Neural crest cell (in vitro differentiated cells): ENCODE results near the gene GAMT. TPM values are rescaled to one million over a fixed set of nuclear protein-coding genes. Genes with fewer than 3 reads are reported as not detected.

Source experiments
- DNase-seq: peaks from one replicate; pipeline ENCODE4 v3.0.0; 2021; ENCODE audit warnings: low read depth, mixed read lengths, low spot score
- H3K27ac Mint-ChIP-seq: one replicate; pipeline ENCODE4 v1.8.0; 2021; ENCODE audit warnings: mild to moderate bottlenecking, mixed read lengths; ENCODE audit not compliant: unreplicated experiment
- H3K27me3 Mint-ChIP-seq: 2 replicates; pipeline ENCODE4 v1.8.0; 2021; ENCODE audit warnings: low read depth, mild to moderate bottlenecking, mixed read lengths
- H3K36me3 Mint-ChIP-seq: 2 replicates; pipeline ENCODE4 v1.8.0; 2021; ENCODE audit warnings: low read depth, mild to moderate bottlenecking, mixed read lengths
- H3K4me1 Mint-ChIP-seq: 2 replicates; pipeline ENCODE4 v1.8.0; 2021; ENCODE audit warnings: mixed read lengths
- H3K4me3 Mint-ChIP-seq: one replicate; pipeline ENCODE4 v1.8.0; 2021; ENCODE audit warnings: mild to moderate bottlenecking, mixed read lengths
- H3K9me3 Mint-ChIP-seq: 2 replicates; pipeline ENCODE4 v1.8.0; 2021; ENCODE audit warnings: mixed read lengths
- CTCF ChIP-seq: fragments of 200-600 bp; sonication (generic); conservative IDR thresholded peaks from 2 replicates; pipeline ENCODE4 v1.5.0; 2021; ENCODE audit warnings: antibody characterized with exemption, mild to moderate bottlenecking
- total RNA-seq: library from RNA; stranded (reverse); gene quantifications from 2 replicates; pipeline ENCODE4 v1.2.1, GENCODE V29; 2021

GAMT gene
- total RNA-seq, 1 donor from 2014 or later = 45.6 TPM

GRCh38 chr19:1431759-1432506 is 30.6 kb upstream of the GAMT start:
- Mint-ChIP-seq H3K27ac (peak overlapping the region; percentile 35), H3K4me3 (no peak overlapping the region), H3K36me3 (peaks cover 3% of the 10 kb centered on the region), H3K9me3 (no peaks in the 10 kb centered on the region), H3K4me1 (peaks cover 4% of the 10 kb centered on the region), H3K27me3 (no peaks in the 10 kb centered on the region)
- no peak for DNase-seq
- TF ChIP-seq CTCF = no peak

DNA sequence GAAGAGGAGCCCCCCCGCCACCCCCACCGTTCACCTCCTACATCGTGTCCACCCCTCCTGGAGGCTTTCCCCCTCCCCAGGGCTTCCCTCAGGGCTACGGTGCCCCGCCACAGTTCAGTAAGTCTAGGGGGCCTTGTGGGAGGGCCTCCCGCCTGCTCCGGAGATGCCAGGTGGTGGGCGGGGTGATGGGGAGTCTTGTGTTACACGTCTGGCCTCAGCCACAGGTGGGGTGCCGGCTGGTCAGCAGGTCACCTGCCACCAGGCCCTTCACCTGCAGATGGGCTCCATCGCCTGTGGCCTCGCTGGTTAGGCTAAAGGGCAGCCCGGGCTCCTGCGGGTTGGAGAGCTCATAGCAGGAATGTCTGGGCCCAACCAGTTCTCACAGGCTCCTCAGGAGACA is 28.9 kb upstream of the GAMT start:
- H3K36me3 Mint-ChIP-seq = peaks cover under 1% of the 10 kb centered on the region

GRCh38 chr19:1429750-1430149 is 28.4 kb upstream of the GAMT start:
- no peak for TF ChIP-seq CTCF
- peaks cover 8% of the 10 kb centered on the region for H3K4me1 Mint-ChIP-seq
- no peaks in the 10 kb centered on the region for H3K27me3 Mint-ChIP-seq
- H3K9me3 Mint-ChIP-seq = no peaks in the 10 kb centered on the region
- H3K27ac Mint-ChIP-seq = no peak overlapping the region
- H3K36me3 Mint-ChIP-seq = peaks cover 4% of the 10 kb centered on the region
- DNase-seq = no peak
- H3K4me3 Mint-ChIP-seq = no peak overlapping the region

More for the DNA sequence above, 28.9 kb upstream of the GAMT start:
- peaks cover 4% of the 10 kb centered on the region for H3K4me1 Mint-ChIP-seq
- H3K4me3 Mint-ChIP-seq = no peak overlapping the region
- no peak for DNase-seq
- no peak for TF ChIP-seq CTCF
- H3K27ac Mint-ChIP-seq = no peak overlapping the region
- no peaks in the 10 kb centered on the region for H3K9me3 Mint-ChIP-seq
- H3K27me3 Mint-ChIP-seq = no peaks in the 10 kb centered on the region

- Mint-ChIP-seq H3K27ac (no peak overlapping the region), H3K4me1 (peaks cover 8% of the 10 kb centered on the region), H3K36me3 (peaks cover 4% of the 10 kb centered on the region), H3K27me3 (no peaks in the 10 kb centered on the region), H3K4me3 (no peak overlapping the region), H3K9me3 (no peaks in the 10 kb centered on the region)
- no peak for DNase-seq
- no peak for TF ChIP-seq CTCF
Observed at GRCh38 chr19:1428738-1429391, 27.5 kb upstream of the GAMT start.

- DNase-seq = no peak
- no peaks in the 10 kb centered on the region for H3K9me3 Mint-ChIP-seq
- no peaks in the 10 kb centered on the region for H3K27me3 Mint-ChIP-seq
- no peak for TF ChIP-seq CTCF
- peaks cover 7% of the 10 kb centered on the region for H3K36me3 Mint-ChIP-seq
- no peak overlapping the region for H3K4me3 Mint-ChIP-seq
- H3K27ac Mint-ChIP-seq = no peak overlapping the region
- peaks cover 14% of the 10 kb centered on the region for H3K4me1 Mint-ChIP-seq
Observed at GRCh38 chr19:1427221-1427920, 26.0 kb upstream of the GAMT start.
